ENCODE measurements around the gene TOLLIP. TPM values are rescaled to one million over a fixed set of nuclear protein-coding genes. Genes with fewer than 3 reads are reported as not detected.

The TOLLIP gene
- total RNA-seq, 2 experiments from 2014 or later, result 29.6 to 45.8 TPM

- Mint-ChIP-seq H3K4me1 (peaks cover 50% of the 10 kb centered on the region), H3K27me3 (no peaks in the 10 kb centered on the region), H3K36me3 (ENCODE audit: low read depth) (peaks cover 20% of the 10 kb centered on the region), H3K9me3 (ENCODE audit: low read depth) (peaks cover 10% of the 10 kb centered on the region), H3K27ac (no peak overlapping the region), H3K4me3 (peak overlapping the region; percentile 58)
- ATAC-seq (no peak), DNase-seq (no peak)
- CTCF ChIA-PET, result no interaction called here
- POLR2A ChIA-PET, result no interaction called here
- intact Hi-C loops (cut with DNase I, micrococcal nuclease), result loop anchor here in 1 of 2 experiments (5.0 kb wide), 1 partner anchor 770 kb away; no protein-coding TSS in a partner anchor
Observed at GRCh38 chr11:1307163-1307870, 2.1 kb downstream of the TOLLIP start.

GRCh38 chr11:1306186-1307162 is 3.0 kb downstream of the TOLLIP start:
- no peaks in the 10 kb centered on the region for H3K27me3 Mint-ChIP-seq
- no peak overlapping the region for H3K27ac Mint-ChIP-seq
- intact Hi-C loops (cut with DNase I, micrococcal nuclease), result loop anchor here in 1 of 2 experiments (5.0 kb wide), 1 partner anchor 771 kb away; no protein-coding TSS in a partner anchor
- DNase-seq (no peak), ATAC-seq (no peak)
- H3K4me1 Mint-ChIP-seq, result peaks cover 48% of the 10 kb centered on the region
- H3K9me3 Mint-ChIP-seq (ENCODE audit: low read depth), result peaks cover 3% of the 10 kb centered on the region
- CTCF ChIA-PET, result no interaction called here
- H3K4me3 Mint-ChIP-seq, result no peak overlapping the region
- POLR2A ChIA-PET, result no interaction called here
- H3K36me3 Mint-ChIP-seq (ENCODE audit: low read depth), result peaks cover 16% of the 10 kb centered on the region

GRCh38 chr11:1305501-1306056 is 3.9 kb downstream of the TOLLIP start:
- ChIA-PET POLR2A (no interaction called here), CTCF (no interaction called here)
- intact Hi-C loops (cut with DNase I, micrococcal nuclease), result loop anchor here in 1 of 2 experiments (5.0 kb wide), 1 partner anchor 772 kb away; no protein-coding TSS in a partner anchor
- ATAC-seq (no peak), DNase-seq (no peak)
- H3K4me1 Mint-ChIP-seq, result peaks cover 39% of the 10 kb centered on the region
- no peaks in the 10 kb centered on the region for H3K9me3 Mint-ChIP-seq (ENCODE audit: low read depth)
- no peak overlapping the region for H3K27ac Mint-ChIP-seq
- H3K4me3 Mint-ChIP-seq, result no peak overlapping the region
- H3K36me3 Mint-ChIP-seq (ENCODE audit: low read depth), result peaks cover 7% of the 10 kb centered on the region
- no peaks in the 10 kb centered on the region for H3K27me3 Mint-ChIP-seq

- Mint-ChIP-seq H3K9me3 (ENCODE audit: low read depth) (no peaks in the 10 kb centered on the region), H3K4me1 (peaks cover 37% of the 10 kb centered on the region), H3K27ac (no peak overlapping the region), H3K27me3 (no peaks in the 10 kb centered on the region), H3K36me3 (ENCODE audit: low read depth) (peaks cover 6% of the 10 kb centered on the region), H3K4me3 (no peak overlapping the region)
- POLR2A ChIA-PET, result no interaction called here
- CTCF ChIA-PET, result no interaction called here
- no peak for ATAC-seq
- no peak for DNase-seq
- intact Hi-C loops (cut with DNase I, micrococcal nuclease), result loop anchor here in 1 of 2 experiments (5.0 kb wide), 1 partner anchor 772 kb away; no protein-coding TSS in a partner anchor
Observed at GRCh38 chr11:1305063-1305495, 4.4 kb downstream of the TOLLIP start.

GRCh38 chr11:1304380-1304779 is 5.1 kb downstream of the TOLLIP start:
- Mint-ChIP-seq H3K4me1 (peaks cover 37% of the 10 kb centered on the region), H3K4me3 (no peak overlapping the region), H3K9me3 (ENCODE audit: low read depth) (no peaks in the 10 kb centered on the region), H3K27ac (no peak overlapping the region), H3K27me3 (no peaks in the 10 kb centered on the region), H3K36me3 (ENCODE audit: low read depth) (peaks cover 6% of the 10 kb centered on the region)
- POLR2A ChIA-PET, result no interaction called here
- DNase-seq, result no peak
- ATAC-seq, result no peak
- intact Hi-C loops (cut with DNase I, micrococcal nuclease), result no loop called here
- CTCF ChIA-PET, result no interaction called here

GRCh38 chr11:1303973-1304372 is 5.5 kb downstream of the TOLLIP start:
- intact Hi-C loops (cut with DNase I, micrococcal nuclease), result no loop called here
- ATAC-seq (no peak), DNase-seq (no peak)
- CTCF ChIA-PET, result no interaction called here
- POLR2A ChIA-PET, result no interaction called here
- Mint-ChIP-seq H3K27ac (no peak overlapping the region), H3K27me3 (no peaks in the 10 kb centered on the region), H3K36me3 (ENCODE audit: low read depth) (peaks cover 6% of the 10 kb centered on the region), H3K4me3 (no peak overlapping the region), H3K9me3 (ENCODE audit: low read depth) (no peaks in the 10 kb centered on the region), H3K4me1 (peaks cover 37% of the 10 kb centered on the region)

- Mint-ChIP-seq H3K27me3 (no peaks in the 10 kb centered on the region), H3K36me3 (ENCODE audit: low read depth) (peaks cover 4% of the 10 kb centered on the region), H3K9me3 (ENCODE audit: low read depth) (no peaks in the 10 kb centered on the region), H3K4me1 (peaks cover 35% of the 10 kb centered on the region), H3K27ac (no peak overlapping the region), H3K4me3 (no peak overlapping the region)
- ChIA-PET POLR2A (no interaction called here), CTCF (no interaction called here)
- intact Hi-C loops (cut with DNase I, micrococcal nuclease), result no loop called here
- no peak for ATAC-seq
- peak; percentile 19 for DNase-seq
Observed at GRCh38 chr11:1303126-1303821, 6.2 kb downstream of the TOLLIP start.

- ATAC-seq (no peak), DNase-seq (no peak)
- H3K4me3 Mint-ChIP-seq, result no peak overlapping the region
- H3K27me3 Mint-ChIP-seq, result no peaks in the 10 kb centered on the region
- POLR2A ChIA-PET, result no interaction called here
- intact Hi-C loops (cut with DNase I, micrococcal nuclease), result no loop called here
- H3K4me1 Mint-ChIP-seq, result peaks cover 28% of the 10 kb centered on the region
- no peaks in the 10 kb centered on the region for H3K9me3 Mint-ChIP-seq (ENCODE audit: low read depth)
- no peak overlapping the region for H3K27ac Mint-ChIP-seq
- CTCF ChIA-PET, result no interaction called here
- peaks cover 1% of the 10 kb centered on the region for H3K36me3 Mint-ChIP-seq (ENCODE audit: low read depth)
Observed at GRCh38 chr11:1302461-1303125, 6.8 kb downstream of the TOLLIP start.

- DNase-seq, result no peak
- H3K4me1 Mint-ChIP-seq, result peaks cover 22% of the 10 kb centered on the region
- no peak for ATAC-seq
- H3K4me3 Mint-ChIP-seq, result no peak overlapping the region
- intact Hi-C loops (cut with DNase I, micrococcal nuclease), result no loop called here
- H3K9me3 Mint-ChIP-seq (ENCODE audit: low read depth), result no peaks in the 10 kb centered on the region
- ChIA-PET CTCF (no interaction called here), POLR2A (no interaction called here)
- H3K27me3 Mint-ChIP-seq, result no peaks in the 10 kb centered on the region
- peaks cover 1% of the 10 kb centered on the region for H3K36me3 Mint-ChIP-seq (ENCODE audit: low read depth)
- H3K27ac Mint-ChIP-seq, result no peak overlapping the region
Observed at GRCh38 chr11:1302041-1302460, 7.4 kb downstream of the TOLLIP start.

GRCh38 chr11:1301220-1302000 is 8.0 kb downstream of the TOLLIP start:
- DNase-seq, result no peak
- no peak for ATAC-seq
- H3K36me3 Mint-ChIP-seq (ENCODE audit: low read depth), result peaks cover 1% of the 10 kb centered on the region
- intact Hi-C loops (cut with DNase I, micrococcal nuclease), result no loop called here
- H3K9me3 Mint-ChIP-seq (ENCODE audit: low read depth), result no peaks in the 10 kb centered on the region
- H3K4me3 Mint-ChIP-seq, result no peak overlapping the region
- H3K27me3 Mint-ChIP-seq, result no peaks in the 10 kb centered on the region
- ChIA-PET CTCF (no interaction called here), POLR2A (no interaction called here)
- peaks cover 17% of the 10 kb centered on the region for H3K4me1 Mint-ChIP-seq
- H3K27ac Mint-ChIP-seq, result no peak overlapping the region
